ENCODE measurements around the gene SRP14. TPM values are rescaled to one million over a fixed set of nuclear protein-coding genes. Genes with fewer than 3 reads are reported as not detected.
"Not testable (repeated sequence)": the region's sequence is repeated elsewhere in the genome, so short reads cannot be mapped to it uniquely, and the experiment has no call there.

SRP14 gene
- 157 TPM for total RNA-seq

- DNase-seq (ENCODE audit: low spot score) = peak; percentile 95
Observed at GRCh38 chr15:40038638-40039543, at the start of gene SRP14. SRP14 (minus strand) TSS chr15:40039181; CDS start chr15:40039116, 65 bp downstream.

GRCh38 chr15:40087991-40088928, 49.3 kb upstream of the SRP14 start:
- DNase-seq (ENCODE audit: low spot score) = no peak

- no peak for DNase-seq (ENCODE audit: low spot score)
Observed at GRCh38 chr15:40087068-40087810, 48.3 kb upstream of the SRP14 start.

- no peak for DNase-seq (ENCODE audit: low spot score)
Observed at GRCh38 chr15:40085266-40085665, 46.3 kb upstream of the SRP14 start.

GRCh38 chr15:40084650-40085049, 45.7 kb upstream of the SRP14 start:
- no peak for DNase-seq (ENCODE audit: low spot score)

- DNase-seq (ENCODE audit: low spot score) = no peak
Observed at GRCh38 chr15:40082195-40082883, 43.4 kb upstream of the SRP14 start.

- DNase-seq (ENCODE audit: low spot score) = no peak
Observed at GRCh38 chr15:40081691-40082194, 42.8 kb upstream of the SRP14 start.

GRCh38 chr15:40080847-40081246, 41.9 kb upstream of the SRP14 start:
- no peak for DNase-seq (ENCODE audit: low spot score)

GRCh38 chr15:40080104-40080503, 41.1 kb upstream of the SRP14 start:
- DNase-seq (ENCODE audit: low spot score) = no peak

- DNase-seq (ENCODE audit: low spot score) = no peak
Observed at GRCh38 chr15:40079456-40079855, 40.5 kb upstream of the SRP14 start.

GRCh38 chr15:40075298-40076044, 36.5 kb upstream of the SRP14 start:
- no peak for DNase-seq (ENCODE audit: low spot score)

GRCh38 chr15:40074656-40075055, 35.7 kb upstream of the SRP14 start:
- not testable (repeated sequence) for DNase-seq (ENCODE audit: low spot score)

GRCh38 chr15:40073716-40074490, 34.9 kb upstream of the SRP14 start:
- not testable (repeated sequence) for DNase-seq (ENCODE audit: low spot score)

GRCh38 chr15:40072216-40072990, 33.4 kb upstream of the SRP14 start:
- DNase-seq (ENCODE audit: low spot score) = no peak

- DNase-seq (ENCODE audit: low spot score) = no peak
Observed at GRCh38 chr15:40070608-40071218, 31.7 kb upstream of the SRP14 start.

GRCh38 chr15:40070166-40070557, 31.2 kb upstream of the SRP14 start:
- DNase-seq (ENCODE audit: low spot score) = no peak

- peak; percentile 94 for DNase-seq (ENCODE audit: low spot score)
Observed at GRCh38 chr15:40069178-40070165, 30.5 kb upstream of the SRP14 start.
